ENCODE measurements around the gene IRF9.

- TF ChIP-seq CTCF (conservative IDR thresholded peaks at IDR 0.05; ENCODE audit: low read depth in 2 of 2) (no peak), EZH2phosphoT487 (IDR thresholded peaks at IDR 0.05; ENCODE audit: unreplicated experiment) (no peak), ZNF331 (CRISPR knock-in tag; IDR thresholded peaks at IDR 0.05; ENCODE audit: low read depth) (no peak), REST (IDR thresholded peaks at IDR 0.05; ENCODE audit: unreplicated experiment) (no peak), NANOG (IDR thresholded peaks at IDR 0.05; ENCODE audit: borderline replicate concordance) (no peak), POLR2AphosphoS5 (IDR thresholded peaks at IDR 0.05; ENCODE audit: low read depth) (no peak), ZNF114 (CRISPR knock-in tag; IDR thresholded peaks at IDR 0.05) (no peak), EZH2 (IDR thresholded peaks at IDR 0.05; ENCODE audit: low read depth, unreplicated experiment) (no peak), STAT1 (IDR thresholded peaks at IDR 0.05; ENCODE audit: unreplicated experiment) (no peak), CREB1 (CRISPR knock-in tag; IDR thresholded peaks at IDR 0.05; ENCODE audit: low read depth) (no peak), JUNB (IDR thresholded peaks at IDR 0.05; ENCODE audit: unreplicated experiment) (no peak), ETS1 (IDR thresholded peaks at IDR 0.05) (no peak), ZNF462 (CRISPR knock-in tag; IDR thresholded peaks at IDR 0.05) (no peak)
Measured at GRCh38 chr14:24177891-24178290, 16.8 kb downstream of the IRF9 start.

Measured in GM23338 (cell line).